GM12892 (cell line): ENCODE measurements around the gene HERC2.

Experiments
- POLR2A ChIP-seq: IDR thresholded peaks from 2 replicates; pipeline ENCODE4 v1.6.1; 2011; ENCODE audit warnings: low read depth, low read length, control low read depth
- POLR2AphosphoS5 ChIP-seq: IDR thresholded peaks from 2 replicates; pipeline ENCODE4 v1.6.1; 2011; ENCODE audit warnings: low read depth, low read length, control low read depth
- TAF1 ChIP-seq: IDR thresholded peaks from 2 replicates; pipeline ENCODE4 v1.6.1; 2011; ENCODE audit warnings: low read depth, mild to moderate bottlenecking, control low read depth, low read length, borderline replicate concordance

GRCh38 chr15:28113394-28114113, 208.4 kb downstream of the HERC2 start:
- no peak for TF ChIP-seq POLR2A
- no peak for TF ChIP-seq POLR2AphosphoS5
- no peak for TF ChIP-seq TAF1
